GM19023 (cell line): ENCODE results near the gene NMT2.

Experiments
- ATAC-seq: cut with Tn5 transposase; IDR thresholded peaks from one replicate; pipeline ENCODE4 v1.9.1; 2021; ENCODE audit warnings: mild to moderate bottlenecking, moderate library complexity; ENCODE audit not compliant: unreplicated experiment

Gene NMT2

DNA sequence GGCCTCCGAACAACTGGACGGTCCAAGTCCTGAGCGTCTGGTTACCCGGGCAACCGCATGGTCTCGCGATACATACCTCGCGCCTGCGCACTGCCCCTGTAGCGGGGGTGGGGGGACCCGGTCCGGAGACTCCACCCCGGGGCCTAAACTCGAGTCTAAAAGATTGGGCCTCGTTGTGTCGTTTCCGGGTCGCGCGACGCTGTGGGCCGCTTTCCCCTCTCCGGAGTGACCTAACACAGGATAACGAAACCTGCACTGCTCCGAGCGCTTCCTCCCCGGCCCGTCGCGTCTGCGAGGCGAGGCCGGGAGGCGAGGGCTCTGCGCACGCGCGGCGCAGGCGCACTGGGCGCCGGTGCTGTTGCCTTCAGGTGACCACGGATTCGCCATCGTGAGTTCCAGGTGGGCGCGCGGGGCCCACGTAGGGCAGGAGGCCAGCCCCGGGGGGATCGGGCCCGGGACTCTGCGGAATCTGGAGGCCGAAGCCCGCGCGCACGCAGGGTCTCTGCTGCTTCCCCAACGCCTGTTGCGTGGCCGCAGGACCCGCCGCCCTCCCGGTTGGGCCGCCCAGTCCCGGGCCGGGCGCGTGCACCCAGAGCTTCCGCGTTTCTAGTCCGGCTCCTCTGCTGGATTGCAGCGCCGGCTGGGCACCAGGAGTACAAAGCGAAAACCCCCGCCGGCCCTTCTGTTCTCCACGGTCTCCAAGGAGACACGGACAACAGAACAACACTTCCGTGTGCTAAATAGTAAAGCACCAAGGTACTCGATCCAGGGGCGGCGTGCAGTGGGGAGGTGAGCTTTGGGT lies 71.3 kb downstream of the NMT2 start, which contains the start of gene RPP38:
Gene RPP38, plus strand, starts transcription at position 345 of the 802 bp plus-strand sequence. CDS start 5,960 bp downstream, outside the sequence.
- peak; percentile 92 for ATAC-seq

DNA sequence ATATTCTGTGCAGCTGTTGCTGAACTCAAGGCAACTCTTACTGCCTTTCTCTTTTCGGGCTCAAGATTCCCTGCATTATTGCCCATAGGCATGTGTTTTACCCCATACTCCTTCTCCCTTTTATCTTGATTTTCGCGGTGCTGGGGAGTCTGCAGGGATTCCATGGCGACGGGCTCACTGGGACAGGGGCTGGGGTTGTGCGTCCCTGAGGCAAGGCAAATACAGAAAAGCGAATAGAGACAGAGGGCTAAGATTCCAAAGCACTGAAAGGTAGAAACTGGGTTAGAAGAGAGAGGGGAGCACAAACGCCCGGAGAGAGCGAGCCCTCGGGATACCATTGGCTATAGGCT lies 71.9 kb downstream of the NMT2 start:
- ATAC-seq, result peak; percentile 19

DNA sequence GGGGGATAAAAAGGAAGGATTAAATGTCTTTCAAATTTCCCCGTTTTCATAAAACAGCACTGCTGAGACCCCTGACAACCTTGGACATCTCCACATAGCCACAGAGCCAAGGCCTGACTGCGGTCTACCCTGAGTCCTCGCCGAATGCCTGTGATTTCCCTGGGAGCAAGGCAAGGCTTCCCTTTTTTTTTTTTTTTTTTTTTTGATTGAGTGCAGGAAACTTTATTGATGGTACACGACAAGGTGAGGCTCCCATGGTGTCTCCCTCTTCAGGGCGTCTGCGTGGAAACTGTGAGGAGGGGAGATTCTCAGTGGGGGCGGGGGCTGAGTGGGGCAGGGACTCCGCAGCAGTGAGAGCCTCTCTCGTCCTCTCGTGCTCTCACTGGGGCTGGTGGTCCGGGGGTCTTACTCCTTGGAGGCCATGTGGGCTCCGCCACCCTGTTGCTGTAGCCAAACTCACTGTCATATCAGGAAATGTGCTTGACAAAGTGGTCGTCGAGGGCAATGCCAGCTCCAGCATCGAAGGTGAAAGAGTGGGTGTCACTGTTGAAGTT lies 75.6 kb downstream of the NMT2 start:
- ATAC-seq, result no peak

GRCh38 chr10:15091418-15091817 lies 77.1 kb downstream of the NMT2 start:
- no peak for ATAC-seq

DNA sequence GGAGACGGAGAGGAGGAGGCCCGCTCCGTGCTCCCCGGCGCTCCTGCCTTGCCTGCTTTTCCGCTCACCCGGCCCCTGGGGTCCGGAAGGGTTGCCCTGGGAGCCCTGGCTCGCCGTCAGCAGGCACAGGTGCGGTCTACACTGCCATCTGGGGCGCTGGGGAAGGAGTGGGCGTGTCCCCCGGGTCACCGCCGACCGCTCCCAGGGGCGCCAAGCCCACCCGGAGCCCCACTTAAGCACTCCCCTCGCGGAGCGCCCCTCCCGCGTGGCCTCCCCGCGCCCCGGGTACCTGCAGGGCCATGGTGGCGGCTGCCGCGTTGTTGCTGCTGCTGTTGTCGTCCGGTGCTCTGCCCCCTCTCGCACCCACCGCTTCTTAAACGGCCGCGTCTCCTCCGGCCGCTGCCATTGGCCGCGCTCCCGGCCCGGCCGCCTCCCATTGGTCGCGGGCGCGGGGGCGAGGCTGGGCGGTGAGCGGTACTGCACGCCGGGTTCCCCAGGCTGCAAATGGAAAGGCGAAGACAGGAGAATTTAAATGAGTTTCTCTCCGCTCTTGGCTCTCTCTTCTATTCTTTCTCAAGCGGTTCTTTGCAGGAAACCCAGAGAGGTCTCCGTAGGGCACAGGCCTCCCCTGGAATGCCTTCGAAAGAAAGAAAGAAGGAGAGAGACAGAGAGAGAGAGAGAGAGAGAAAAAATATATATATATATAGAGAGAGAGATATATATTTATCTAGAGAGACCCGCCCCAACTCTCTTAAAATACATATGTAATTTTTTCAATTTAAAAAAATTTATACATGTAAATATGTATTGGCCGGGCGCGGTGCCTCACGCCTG lies 79.8 kb downstream of the NMT2 start, which contains the start of gene ACBD7:
Gene ACBD7, minus strand, starts transcription at position 349 of the 834 bp plus-strand sequence. Its CDS starts 48 bp downstream, at position 301.
- peak; percentile 100 for ATAC-seq

DNA sequence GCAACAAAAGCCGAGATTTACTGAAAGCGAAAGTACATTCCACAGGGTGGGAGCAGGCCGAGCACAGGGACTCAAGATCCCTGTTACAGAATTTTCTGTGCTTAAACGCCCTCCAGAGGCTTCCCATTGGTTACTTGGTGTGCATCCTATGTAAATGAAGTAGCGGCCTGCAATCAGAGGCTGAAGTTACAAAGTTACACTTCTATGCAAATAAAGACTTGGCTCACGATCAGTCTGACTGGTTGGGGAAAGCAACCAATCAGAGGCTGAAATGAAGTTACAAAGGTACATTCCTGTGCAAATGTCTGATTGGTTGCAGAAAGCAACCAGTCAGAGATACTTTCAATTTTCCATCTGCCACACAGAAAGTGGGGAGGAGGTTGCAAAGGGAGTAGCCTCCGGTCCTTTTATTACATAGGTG lies 84.0 kb downstream of the NMT2 start:
- no peak for ATAC-seq

GRCh38 chr10:15083674-15084501 lies 84.6 kb downstream of the NMT2 start:
- no peak for ATAC-seq

DNA sequence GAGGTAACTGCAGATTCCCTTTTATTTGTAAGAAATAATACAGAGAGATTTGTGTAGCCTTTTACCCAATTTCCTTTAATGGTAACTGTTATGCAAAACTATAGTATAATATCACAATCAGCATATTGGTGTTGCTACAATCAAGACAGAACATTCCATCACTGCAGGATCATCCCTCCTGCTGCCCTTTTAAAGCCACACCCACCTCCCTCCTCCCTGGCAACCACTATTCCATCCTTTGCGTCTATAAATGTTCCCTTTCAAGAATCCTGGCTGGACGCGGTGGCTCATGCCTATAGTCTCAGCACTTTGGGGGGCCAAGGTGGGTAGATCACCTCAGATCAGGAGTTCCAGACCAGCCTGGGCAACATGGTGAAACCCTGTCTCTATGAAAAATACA lies 93.1 kb downstream of the NMT2 start:
- no peak for ATAC-seq

DNA sequence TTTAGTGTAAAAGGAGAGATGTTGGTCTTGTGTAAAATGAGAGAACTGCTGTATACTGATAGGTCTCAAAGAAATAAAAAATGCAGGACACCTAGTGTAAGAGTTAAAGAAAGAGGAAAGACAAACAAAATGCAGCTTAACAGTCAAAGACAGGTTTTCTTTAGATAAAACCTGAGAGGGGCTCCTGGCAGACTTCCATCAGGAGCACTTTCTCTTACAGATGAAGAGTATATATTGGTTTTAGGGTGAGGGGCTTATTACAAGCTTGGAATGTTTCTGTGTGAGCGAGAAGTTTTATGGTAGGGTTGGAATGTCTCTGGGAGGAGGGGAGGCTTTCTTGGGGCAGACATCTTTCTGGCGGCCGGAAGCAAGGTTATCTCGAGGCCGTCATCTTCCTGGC lies 96.1 kb downstream of the NMT2 start:
- no peak for ATAC-seq

GRCh38 chr10:15069230-15069629 lies 99.3 kb downstream of the NMT2 start:
- ATAC-seq, result no peak

DNA sequence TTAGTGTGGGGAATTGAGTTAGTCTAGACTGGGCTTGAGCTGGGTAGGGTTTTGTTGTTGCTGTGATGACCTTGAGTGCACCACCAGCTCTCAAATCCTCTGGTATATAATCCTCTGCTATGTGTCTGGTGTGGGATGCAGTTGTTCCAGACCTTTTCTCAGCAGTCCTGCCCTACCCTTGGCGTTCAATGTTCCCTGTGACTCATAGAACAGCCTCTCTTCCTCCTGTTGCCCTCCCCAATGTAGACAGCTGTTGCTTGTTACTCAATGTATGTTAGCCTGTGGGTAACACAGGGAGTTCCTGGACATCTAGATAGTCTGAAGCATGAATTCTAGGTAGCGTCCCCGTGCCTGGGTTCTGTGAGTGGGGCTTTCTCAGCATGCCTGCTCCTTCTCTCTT lies 99.7 kb downstream of the NMT2 start:
- ATAC-seq, result no peak

DNA sequence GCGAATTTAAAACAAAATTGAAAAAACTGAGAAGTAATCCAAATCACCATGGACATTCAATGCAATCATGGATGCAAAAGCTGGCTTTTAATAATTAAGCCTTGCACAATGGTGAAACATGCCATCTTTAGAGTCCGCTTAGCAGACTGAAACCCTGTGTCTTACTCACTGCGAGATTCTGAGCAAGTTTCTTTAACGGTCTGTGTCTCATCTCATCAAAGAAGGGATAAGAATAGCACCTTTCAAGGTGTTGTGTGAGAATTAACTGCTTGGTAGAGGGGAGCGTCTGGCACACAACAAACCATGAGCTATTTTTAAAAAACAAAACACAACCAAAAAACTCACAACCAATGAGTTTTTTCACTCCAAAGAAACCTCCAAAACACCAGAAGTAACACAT lies 101.3 kb downstream of the NMT2 start:
- peak; percentile 45 for ATAC-seq

DNA sequence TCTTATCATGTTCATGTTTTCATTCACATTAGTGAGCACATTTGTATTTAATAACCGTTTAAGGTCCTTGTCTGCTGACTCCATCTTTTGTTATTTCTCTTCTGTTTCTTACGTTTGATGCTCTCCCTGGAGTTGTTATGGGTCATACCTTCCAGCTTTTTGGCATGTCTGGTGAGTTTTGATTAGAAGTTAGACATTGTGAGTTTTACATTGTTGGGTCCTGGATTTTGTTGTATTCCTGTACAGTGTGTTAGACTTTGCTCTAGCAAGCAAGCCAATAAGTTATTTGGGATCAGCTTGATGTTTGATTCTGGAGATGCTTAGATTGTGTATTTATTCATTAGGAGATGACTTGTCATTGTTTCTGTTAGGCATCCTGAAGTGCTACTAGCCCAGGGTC lies 107.9 kb downstream of the NMT2 start:
- ATAC-seq, result no peak

DNA sequence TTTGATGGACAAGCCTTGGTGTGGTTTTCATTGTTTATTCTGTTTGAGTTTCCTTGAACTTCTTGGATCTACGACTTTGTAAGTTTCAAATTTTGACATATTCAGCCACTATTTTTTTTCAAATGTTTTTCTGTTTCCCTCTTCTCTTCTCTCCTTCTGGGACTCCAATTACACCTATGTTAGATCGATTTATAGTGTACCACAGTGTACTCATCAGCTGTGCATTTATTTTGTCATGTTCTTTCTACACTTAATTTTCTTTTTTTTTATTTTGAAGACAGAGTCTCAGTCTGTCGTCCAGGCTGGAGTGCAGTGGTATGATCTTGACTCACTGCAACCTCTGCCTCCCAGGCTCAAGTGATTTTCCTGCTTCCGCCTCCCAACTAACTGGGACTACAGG lies 108.6 kb downstream of the NMT2 start:
- no peak for ATAC-seq

DNA sequence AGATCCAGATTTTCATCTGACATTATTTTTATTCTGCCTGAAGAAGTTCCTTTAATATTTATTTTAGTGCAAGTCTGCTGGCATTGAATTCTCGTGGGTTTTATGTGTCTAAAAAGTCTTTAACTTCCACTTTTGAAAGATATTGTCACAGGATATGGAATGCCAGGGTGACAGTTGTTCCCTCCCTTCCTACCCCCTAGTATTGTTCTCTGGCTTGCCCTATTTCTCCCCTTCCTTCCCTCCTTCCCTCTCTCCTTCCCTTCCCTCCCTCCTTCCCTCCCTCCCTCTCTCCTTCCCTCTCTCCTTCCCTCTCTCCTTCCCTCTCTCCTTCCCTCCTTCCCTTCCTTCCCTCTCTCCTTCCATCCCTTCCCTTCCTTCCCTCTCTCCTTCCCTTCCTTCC lies 109.8 kb downstream of the NMT2 start:
- ATAC-seq, result no peak
